ENCODE results near the gene HNMT.
"Not testable (repeated sequence)": the region's sequence is repeated elsewhere in the genome, so short reads cannot be mapped to it uniquely, and the experiment has no call there.

The HNMT gene

GRCh38 chr2:137964066-137964858 is at the start of gene HNMT:
Gene HNMT (plus strand): TSS chr2:137964473. CDS start chr2:137964492, 19 bp downstream.
- no peak for DNase-seq

DNA sequence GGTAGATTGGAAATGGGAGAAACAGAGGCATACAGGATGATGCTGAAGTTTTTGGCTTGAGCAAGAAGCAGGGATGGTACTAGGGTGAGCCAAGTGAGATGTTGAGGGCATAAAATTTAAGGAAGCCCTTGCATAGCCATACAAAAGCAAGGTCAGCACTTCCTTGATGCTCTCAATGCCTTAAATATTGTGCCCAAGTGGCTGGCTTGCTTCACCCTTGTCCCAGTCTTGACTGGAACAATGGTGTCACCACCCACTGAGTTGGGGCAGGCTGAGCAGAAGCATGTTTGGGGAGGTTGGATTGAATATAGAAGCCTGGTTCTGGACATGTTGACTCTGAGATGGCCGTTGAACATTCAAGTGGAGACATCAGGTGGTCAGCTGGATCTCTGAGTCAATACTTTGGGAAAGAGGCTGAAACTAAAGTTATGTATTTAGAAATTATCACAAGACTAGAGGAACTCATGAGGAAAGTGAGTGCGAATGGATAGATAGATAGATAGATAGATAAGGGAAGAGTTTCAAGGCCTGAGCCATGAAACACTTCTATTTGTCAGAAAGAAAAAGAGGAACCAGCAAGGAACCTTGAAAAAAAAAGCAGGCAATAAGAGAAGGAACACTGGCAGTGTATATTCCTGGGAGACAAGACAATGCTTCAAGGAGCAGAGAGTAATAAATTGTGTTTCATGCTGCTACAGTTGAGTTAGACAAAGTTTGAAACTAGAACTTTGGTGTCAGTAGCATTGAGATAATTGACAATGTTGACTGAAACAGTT is 43.0 kb upstream of the HNMT start:
- DNase-seq, result no peak

DNA sequence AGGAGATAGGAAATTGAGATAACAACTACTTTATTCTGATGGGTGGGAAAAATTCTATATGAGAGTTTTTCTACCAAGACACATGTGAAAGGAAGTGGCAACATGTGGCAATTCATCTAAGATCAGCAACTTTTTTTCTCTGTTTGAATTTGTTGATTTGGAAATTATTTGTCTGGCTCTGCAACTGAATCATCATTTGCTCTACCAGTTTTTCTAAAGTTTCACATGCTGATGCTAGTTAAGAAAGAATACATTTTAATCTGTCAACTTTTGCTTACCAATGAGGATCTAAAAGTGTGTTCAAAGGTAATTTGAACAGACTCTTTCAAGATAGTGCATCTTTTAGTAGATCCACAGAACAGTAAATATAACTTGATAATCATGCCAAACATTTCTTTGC is 42.1 kb upstream of the HNMT start:
- not testable (repeated sequence) for DNase-seq

DNA sequence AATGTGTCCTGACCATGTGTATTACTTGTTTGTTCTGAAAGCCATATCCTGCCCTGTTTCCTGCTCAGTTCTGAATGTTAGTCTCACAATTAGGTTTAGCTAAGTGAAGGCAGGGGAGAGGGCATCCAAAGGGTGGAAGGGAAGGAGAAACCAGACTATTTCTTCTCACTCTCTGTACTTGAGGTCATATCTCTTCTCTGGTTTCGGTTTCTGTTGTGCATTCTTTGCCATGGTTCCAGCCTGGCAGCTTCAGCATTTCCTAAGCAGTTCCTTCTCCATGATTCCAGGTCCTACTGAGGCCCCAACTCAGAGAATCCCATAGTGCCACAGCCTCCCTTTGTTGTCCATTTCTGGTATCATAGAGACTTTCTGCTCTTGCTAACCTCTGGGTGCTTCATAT is 40.3 kb upstream of the HNMT start:
- no peak for DNase-seq

GRCh38 chr2:137925599-137925998 is 38.7 kb upstream of the HNMT start:
- DNase-seq, result no peak

DNA sequence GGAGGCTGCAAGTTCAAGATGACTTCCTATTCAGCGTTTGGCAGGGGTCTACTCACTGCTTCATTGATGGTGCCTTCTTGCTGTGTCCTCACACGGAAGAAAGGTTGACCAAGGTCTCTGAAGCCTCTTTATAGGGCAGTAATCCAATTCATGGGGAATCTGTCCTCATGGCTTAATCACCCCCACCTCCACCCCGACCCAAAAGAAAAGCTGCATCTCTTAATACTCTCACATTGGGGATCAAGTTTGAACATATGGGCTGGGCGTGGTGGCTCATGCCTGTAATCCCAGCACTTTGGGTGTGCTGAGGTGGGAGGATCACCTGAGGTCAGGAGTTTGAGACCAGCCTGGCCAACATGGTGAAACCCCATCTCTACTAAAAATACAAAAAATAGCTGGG is 36.4 kb upstream of the HNMT start:
- DNase-seq, result no peak

GRCh38 chr2:137928547-137929518 is 35.4 kb upstream of the HNMT start:
- no peak for DNase-seq

DNA sequence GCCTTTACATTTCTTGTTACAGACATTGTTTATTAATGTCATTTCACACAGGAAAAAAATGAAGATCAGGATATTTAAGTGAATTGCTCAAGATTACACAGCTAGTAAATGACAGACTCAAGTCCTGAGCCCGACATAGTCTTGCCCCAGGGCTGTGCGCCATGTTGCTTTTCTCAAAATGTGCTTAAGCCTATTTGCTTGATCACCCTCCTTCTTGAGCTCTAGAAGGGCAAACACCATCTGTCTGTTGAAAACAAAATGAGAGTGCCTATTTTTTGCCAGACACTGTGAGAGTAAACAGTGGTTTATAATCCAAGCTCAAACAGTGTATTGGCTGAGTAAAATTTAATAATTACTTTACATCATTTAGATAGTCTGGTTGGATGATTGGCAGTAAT is 34.8 kb upstream of the HNMT start:
- DNase-seq, result no peak

- DNase-seq, result no peak
Observed at GRCh38 chr2:137930146-137930545, 34.1 kb upstream of the HNMT start.

- no peak for DNase-seq
Observed at GRCh38 chr2:137935591-137935990, 28.7 kb upstream of the HNMT start.

DNA sequence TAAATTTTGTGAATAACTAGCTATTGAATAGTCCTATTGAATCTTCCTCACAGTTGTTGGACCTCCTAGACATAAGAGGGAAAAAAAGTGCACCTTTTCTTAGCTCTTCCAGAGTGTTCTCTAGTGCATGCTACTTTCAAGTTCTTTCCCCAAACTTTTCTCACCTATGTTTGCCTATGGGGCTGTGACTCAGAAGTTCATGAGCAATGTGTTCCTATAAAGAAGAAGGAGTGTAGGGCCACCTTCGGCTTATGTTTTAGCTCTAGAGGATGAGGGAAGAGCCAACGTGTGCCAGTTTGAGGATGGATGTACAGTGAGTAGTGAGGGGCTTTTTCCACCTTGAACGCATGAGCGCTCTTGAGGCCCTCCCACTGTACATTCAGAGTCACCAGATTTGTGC is 27.0 kb upstream of the HNMT start:
- DNase-seq, result no peak

DNA sequence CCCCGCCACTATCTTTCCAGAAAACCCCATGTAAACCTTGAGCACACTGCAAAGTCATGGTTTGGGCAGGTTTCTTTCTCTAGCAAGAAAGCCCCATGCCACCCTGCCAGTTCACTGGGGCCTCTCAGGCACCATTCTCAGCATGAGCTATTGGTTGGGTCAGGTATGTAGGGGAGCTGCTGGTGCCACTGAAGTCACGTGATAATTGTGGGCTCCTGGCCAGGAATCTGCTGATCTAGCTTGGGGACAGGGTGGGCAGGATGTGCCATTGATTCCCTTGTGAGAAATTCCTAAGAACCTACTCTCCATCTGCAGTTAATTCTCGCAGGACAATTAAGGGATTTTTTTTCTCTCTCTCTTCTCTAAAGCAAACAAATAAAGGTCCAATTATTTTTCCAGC is 26.5 kb upstream of the HNMT start:
- no peak for DNase-seq

DNA sequence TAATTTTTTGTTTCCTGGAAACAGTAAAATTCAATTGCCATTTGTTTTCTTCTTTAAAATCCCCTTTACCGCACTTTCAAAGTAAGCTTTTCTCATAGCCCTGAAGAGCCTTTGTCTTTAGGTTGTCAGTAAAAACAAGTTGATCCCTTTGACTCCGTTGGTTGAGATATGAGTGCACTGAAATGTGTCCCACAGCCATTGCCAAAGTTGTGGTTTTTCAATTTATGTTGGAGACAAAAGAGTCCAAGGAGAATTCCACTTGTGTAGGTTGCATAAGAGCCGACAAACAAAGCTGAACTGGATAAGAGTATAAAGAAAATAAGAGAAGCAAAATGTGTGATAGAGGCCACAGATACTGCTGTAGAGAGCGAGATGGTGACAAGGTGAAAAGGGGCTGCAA is 26.1 kb upstream of the HNMT start:
- no peak for DNase-seq

DNA sequence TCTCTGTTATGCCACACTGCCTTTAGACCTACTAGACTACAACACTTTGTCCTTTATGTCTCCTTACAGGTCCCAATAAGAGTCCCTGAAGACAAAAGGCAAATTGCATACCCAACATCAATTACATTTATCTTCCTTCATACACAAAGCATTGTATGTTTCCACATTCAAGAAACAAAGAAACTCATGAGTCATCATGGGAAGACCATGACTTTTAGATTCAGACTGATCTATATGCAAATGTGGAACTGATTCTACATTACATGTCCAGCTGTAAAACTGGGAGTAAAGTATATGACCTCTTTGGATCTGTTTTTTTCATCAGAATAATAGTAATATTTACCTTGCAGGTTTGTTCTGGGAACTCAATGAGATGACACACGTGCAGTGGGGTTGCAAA is 25.2 kb upstream of the HNMT start:
- no peak for DNase-seq

DNA sequence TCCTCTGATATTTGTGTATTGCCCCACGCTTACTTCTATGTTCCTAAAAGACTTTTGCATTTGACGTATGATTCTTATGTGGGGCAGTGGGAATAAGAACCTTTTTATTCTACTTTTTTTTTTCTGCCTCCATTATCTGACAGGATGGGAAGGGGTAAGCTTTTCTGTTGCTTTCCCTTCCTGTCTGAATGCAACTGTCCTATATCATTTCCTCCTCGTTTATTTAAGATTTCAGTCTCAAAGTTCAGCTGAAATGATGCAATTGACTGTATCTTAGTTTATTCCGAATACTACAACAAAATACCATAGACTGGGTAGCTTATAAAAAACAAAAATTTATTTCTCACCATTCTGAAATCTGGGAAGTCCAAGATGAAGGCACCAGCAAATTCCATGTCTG is 24.1 kb upstream of the HNMT start:
- no peak for DNase-seq

GRCh38 chr2:137942037-137942832 is 22.0 kb upstream of the HNMT start:
- no peak for DNase-seq

- DNase-seq, result no peak
Observed at GRCh38 chr2:137942833-137943677, 21.2 kb upstream of the HNMT start.

GRCh38 chr2:137943678-137944347 is 20.5 kb upstream of the HNMT start:
- DNase-seq, result no peak

- DNase-seq, result no peak
Observed at GRCh38 chr2:137944714-137945113, 19.6 kb upstream of the HNMT start.

DNA sequence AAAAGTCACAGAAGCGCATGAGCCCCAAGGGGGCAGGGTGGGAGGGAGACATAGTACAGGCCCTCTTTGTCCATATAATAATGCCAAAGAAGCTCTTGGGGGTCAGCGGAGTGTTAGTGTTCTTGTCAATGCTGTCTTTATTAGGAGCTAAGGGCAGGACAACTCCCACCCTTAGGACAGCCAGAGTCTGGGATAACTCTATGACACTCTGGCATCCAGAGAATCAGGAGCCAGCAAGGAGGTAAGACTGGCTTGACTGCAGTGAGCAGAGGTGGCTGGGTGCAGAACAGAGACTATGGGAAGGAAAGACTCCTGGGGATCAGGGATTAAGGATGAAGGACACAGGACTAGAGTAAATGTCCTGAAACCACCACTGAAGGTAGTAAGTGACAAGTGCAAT is 19.0 kb upstream of the HNMT start:
- no peak for DNase-seq

GRCh38 chr2:137946227-137946626 is 18.0 kb upstream of the HNMT start:
- no peak for DNase-seq
